Activated T-helper 1 cell treated with anti-CD3 and anti-CD28 coated beads, Interleukin-12 subunit alpha, Interleukin-12 subunit beta, Interleukin-2, Interleukin-4 antibody, amounts not matched to agents 30 ng/mL and 10 ng/mL and 1 ng/mL, durations not matched to agents 14 hours and 24 hours and 36 hours (primary cell): ENCODE data around the gene ACBD3. TPM values are rescaled to one million over a fixed set of nuclear protein-coding genes. Genes with fewer than 3 reads are reported as not detected.
A peak's percentile ranks its signal among the peaks of the same experiment; 100 is the strongest.
"Not testable (repeated sequence)": the region's sequence is repeated elsewhere in the genome, so short reads cannot be mapped to it uniquely, and the experiment has no call there.

Source experiments
- DNase-seq: peaks from one replicate; pipeline ENCODE4 v3.0.0; 2021; ENCODE audit warnings: low spot score
- H3K27ac Mint-ChIP-seq: one replicate; pipeline ENCODE4 v1.8.0; 2021; ENCODE audit warnings: mild to moderate bottlenecking, mixed read lengths
- H3K27me3 Mint-ChIP-seq: one replicate; pipeline ENCODE4 v1.8.0; 2022; ENCODE audit warnings: mild to moderate bottlenecking, moderate library complexity, mixed read lengths; ENCODE audit not compliant: insufficient read depth
- H3K36me3 Mint-ChIP-seq: one replicate; pipeline ENCODE4 v1.8.0; 2021; ENCODE audit warnings: low read depth, mixed read lengths
- H3K4me1 Mint-ChIP-seq: one replicate; pipeline ENCODE4 v1.8.0; 2021; ENCODE audit warnings: low read depth, mixed read lengths
- H3K4me3 Mint-ChIP-seq: one replicate; pipeline ENCODE4 v1.8.0; 2021; ENCODE audit warnings: mild to moderate bottlenecking, moderate library complexity, mixed read lengths
- H3K9me3 Mint-ChIP-seq: one replicate; pipeline ENCODE4 v1.8.0; 2021; ENCODE audit warnings: mixed read lengths
- intact Hi-C: fragments of 100-400 bp; cut with micrococcal nuclease; formaldehyde crosslinking; loops from one replicate; pipeline ENCODE4 v1.15.1; 2024
- total RNA-seq: library from RNA; stranded (reverse); gene quantifications from 2 replicates; pipeline ENCODE4 v1.2.3, GENCODE V29; 2022

ACBD3 gene
- total RNA-seq, 1 donor from 2014 or later = 23.6 TPM

DNA sequence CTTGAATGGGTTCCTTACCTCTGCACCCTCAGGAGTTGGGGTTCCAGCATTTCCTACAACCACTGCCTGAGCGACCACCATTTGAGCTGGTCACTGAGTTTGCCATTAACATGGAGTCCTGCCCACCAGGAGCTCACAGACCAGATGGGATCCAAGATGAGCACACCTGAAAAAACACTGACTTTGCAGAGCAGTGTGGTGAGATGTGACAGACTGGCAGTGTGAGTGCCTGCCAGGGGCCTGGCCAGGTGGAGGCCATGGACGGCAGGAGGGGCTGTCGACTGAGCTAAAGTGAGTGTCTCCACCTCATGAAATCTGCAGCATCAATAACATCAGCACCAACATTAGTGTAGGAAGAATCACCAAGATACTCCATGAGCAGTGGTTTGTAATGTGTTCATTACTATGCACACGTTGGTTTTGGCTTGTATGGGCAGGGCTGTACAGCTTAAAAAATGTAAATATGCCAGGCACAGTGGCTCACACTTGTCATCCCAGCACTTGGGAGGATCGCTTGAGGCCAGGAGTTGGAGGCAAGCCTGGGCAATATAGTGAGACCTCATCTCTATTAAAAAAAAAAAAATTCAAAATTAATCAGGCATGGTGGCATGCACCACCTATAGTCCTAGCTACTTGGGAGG lies 24.8 kb upstream of the ACBD3 start:
- no peak for DNase-seq
- H3K36me3 Mint-ChIP-seq = no peaks in the 10 kb centered on the region
- H3K9me3 Mint-ChIP-seq = no peaks in the 10 kb centered on the region
- no peak overlapping the region for H3K27ac Mint-ChIP-seq
- no peak overlapping the region for H3K4me3 Mint-ChIP-seq
- no peaks in the 10 kb centered on the region for H3K4me1 Mint-ChIP-seq
- intact Hi-C loops = no loop called here
- peaks cover 2% of the 10 kb centered on the region for H3K27me3 Mint-ChIP-seq

DNA sequence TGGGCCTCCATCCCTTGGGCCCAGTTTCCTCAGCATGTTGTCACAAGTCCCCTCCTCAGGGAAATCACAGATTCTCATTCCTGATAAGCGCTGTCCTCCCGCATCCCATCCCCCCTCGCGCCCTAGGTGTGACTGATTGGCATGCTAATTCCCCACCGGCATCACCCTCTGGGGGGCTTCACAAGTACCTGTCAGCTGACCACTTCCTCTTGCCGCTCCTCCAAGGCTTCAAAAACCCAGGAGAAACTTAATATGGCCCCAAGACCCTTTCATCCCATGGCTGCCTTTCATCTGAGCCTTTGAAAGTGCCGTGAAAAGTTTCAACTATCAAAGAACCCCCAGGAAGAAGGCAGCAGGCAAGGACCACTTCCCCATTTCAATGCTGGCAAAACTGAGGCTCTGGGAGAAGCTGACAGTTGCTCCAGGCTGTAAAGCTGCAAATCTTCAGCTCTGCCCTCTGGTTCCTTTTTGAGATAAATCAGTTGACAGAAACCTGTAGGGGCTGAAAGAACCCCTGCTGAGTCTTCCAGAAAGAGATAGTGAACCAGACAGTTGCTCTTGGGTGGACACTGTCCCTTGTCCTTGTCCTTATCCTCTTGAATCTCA lies 24.1 kb upstream of the ACBD3 start:
- intact Hi-C loops = no loop called here
- no peak for DNase-seq
- no peak overlapping the region for H3K27ac Mint-ChIP-seq
- no peak overlapping the region for H3K4me3 Mint-ChIP-seq
- no peaks in the 10 kb centered on the region for H3K4me1 Mint-ChIP-seq
- no peaks in the 10 kb centered on the region for H3K9me3 Mint-ChIP-seq
- peaks cover 2% of the 10 kb centered on the region for H3K27me3 Mint-ChIP-seq
- no peaks in the 10 kb centered on the region for H3K36me3 Mint-ChIP-seq

DNA sequence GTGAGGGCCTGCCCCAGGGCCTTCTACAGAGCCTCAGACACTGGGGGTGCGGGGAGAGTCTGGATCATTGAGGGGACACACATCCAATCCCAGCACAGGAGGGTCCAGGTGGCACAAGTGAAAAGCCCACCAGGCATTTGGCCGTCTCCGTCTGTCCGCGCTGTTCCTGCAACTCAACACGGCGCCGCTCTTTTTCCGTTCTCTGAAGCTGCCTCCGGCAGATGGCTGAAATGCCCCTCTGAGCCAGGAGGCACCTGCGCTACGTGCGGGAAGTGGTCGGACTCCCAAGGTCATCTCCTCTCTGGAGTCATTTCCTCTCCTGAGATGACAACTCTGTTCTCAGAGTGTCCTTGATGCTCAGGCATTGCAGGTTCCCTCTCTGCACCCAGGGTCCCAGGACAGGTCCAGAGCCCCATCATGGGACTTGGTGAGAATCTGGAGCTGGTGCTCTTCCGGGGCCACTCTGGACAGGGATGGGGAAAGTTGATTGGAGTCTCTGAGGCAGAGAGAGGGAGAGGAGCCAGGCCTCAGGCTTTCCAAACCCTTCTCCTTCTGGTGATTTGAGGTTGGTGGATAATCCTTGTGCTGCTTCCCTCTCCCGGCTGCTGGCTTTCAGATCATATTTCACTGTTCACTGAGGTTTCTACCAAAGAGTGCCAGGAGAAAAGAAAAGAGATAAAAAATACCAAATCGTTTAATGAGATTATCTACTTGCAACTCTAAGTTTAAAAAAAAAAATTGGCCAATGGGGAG lies 22.9 kb upstream of the ACBD3 start:
- H3K36me3 Mint-ChIP-seq = no peaks in the 10 kb centered on the region
- H3K4me3 Mint-ChIP-seq = no peak overlapping the region

DNA sequence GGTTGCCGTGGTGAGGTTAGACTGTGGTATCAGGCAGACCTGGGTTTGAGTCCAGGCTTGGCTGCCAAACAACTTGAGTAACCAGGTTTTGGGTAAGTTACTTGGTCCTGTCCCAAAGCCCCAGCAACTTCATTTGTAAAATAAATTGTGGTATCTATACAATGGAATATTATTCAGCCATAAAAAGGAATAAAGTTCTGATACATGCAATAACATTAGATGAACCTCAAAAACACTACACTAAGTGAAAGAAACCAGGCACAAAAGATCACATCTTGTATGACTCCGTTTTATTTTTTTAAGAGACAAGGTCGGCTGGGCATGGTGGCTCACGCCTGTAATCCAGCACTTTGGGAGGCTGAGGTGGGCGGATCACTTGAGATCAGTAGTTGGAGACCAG lies 20.5 kb upstream of the ACBD3 start:
- no peak for DNase-seq
- Mint-ChIP-seq H3K36me3 (no peaks in the 10 kb centered on the region), H3K4me1 (no peaks in the 10 kb centered on the region), H3K4me3 (no peak overlapping the region), H3K27me3 (peaks cover 7% of the 10 kb centered on the region), H3K9me3 (no peaks in the 10 kb centered on the region), H3K27ac (no peak overlapping the region)
- intact Hi-C loops = no loop called here

More for the DNA sequence above, 22.9 kb upstream of the ACBD3 start:
- H3K27me3 Mint-ChIP-seq = peaks cover 2% of the 10 kb centered on the region
- intact Hi-C loops = no loop called here
- H3K4me1 Mint-ChIP-seq = no peaks in the 10 kb centered on the region
- no peak overlapping the region for H3K27ac Mint-ChIP-seq
- H3K9me3 Mint-ChIP-seq = no peaks in the 10 kb centered on the region
- no peak for DNase-seq

DNA sequence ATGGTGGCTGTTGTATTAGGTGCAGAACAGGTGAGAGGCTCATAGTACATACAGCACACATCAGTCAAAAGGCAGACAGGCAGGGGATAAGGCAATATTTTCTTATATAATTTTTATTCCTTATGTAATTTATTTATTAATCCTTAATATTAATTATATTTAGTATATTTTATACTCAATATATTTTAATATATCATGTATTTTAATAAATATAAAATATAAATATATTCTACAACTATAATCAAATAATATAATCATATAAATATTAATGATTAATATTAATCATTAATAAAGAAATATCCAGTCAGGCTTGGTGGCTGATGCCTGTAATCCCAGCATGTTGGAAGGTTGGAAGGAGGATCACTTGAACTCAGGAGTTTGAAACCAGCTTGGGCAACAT lies 17.7 kb upstream of the ACBD3 start:
- DNase-seq = no peak
- Mint-ChIP-seq H3K4me1 (no peaks in the 10 kb centered on the region), H3K27ac (no peak overlapping the region), H3K4me3 (no peak overlapping the region), H3K36me3 (no peaks in the 10 kb centered on the region), H3K9me3 (no peaks in the 10 kb centered on the region), H3K27me3 (peaks cover 12% of the 10 kb centered on the region)
- intact Hi-C loops = no loop called here

DNA sequence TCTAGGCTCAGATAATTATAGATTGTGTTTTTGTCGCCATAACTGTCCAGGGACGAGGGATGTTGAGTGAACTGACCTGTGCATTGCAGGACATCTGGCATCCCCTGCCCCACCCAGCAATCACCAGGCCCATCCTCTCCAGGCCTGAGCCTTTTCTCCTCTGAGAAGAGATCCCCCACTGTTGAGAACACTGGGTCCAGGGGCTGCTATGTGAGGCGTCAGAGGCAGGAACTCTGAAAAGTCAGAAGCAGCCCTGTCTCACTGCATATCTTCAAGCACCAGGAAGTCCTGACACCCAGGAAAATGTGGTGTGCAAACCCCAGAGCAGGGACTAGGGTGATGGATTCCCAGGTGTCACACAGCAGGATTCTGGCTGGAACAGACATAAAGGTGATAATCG lies 17.1 kb upstream of the ACBD3 start:
- intact Hi-C loops = no loop called here
- no peak for DNase-seq
- H3K27me3 Mint-ChIP-seq = peaks cover 12% of the 10 kb centered on the region
- no peak overlapping the region for H3K27ac Mint-ChIP-seq
- H3K36me3 Mint-ChIP-seq = no peaks in the 10 kb centered on the region
- H3K4me1 Mint-ChIP-seq = no peaks in the 10 kb centered on the region
- H3K9me3 Mint-ChIP-seq = no peaks in the 10 kb centered on the region
- no peak overlapping the region for H3K4me3 Mint-ChIP-seq

DNA sequence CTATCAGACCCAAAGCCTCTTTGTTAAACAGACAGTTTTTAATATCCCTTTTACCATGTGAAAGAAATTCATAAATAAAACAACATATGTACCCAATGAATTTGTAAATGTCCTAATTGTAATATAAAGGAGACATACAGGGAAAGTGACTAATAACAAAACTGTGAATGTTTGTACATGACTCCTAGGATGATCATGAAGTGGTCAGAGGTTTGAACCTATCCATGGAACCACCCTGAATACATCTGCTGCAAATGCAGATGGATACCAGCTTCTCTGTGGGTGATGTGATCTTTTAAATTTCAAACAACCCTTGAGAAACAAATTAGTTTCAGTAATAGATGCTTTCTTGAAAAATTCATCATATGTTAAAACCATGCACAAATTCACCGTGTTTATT lies 16.7 kb upstream of the ACBD3 start:
- Mint-ChIP-seq H3K27me3 (peaks cover 12% of the 10 kb centered on the region), H3K9me3 (no peaks in the 10 kb centered on the region), H3K36me3 (no peaks in the 10 kb centered on the region), H3K4me3 (no peak overlapping the region), H3K4me1 (no peaks in the 10 kb centered on the region), H3K27ac (no peak overlapping the region)
- DNase-seq = no peak
- intact Hi-C loops = no loop called here

DNA sequence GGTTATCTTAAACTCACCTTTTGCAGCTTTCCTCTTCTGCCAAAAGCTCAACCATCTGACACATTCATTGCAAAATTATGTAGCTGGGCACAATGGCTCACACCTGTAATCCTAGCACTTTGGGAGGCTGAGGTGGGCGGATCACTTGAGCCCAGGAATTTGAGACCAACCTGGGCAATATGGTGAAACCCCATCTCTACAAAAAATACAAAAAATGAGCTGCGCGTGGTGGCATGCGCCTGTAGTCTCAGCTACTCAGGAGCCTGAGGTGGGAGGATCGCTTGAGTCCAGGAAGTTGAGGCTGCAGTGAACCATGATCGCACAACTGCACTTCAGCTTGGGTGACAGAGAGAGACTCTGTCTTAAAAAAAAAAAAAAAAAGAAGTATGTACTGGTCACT lies 16.1 kb upstream of the ACBD3 start:
- H3K4me3 Mint-ChIP-seq, DNase-seq, H3K27ac Mint-ChIP-seq, H3K36me3 Mint-ChIP-seq, H3K9me3 Mint-ChIP-seq, H3K4me1 Mint-ChIP-seq, intact Hi-C loops: not testable (repeated sequence)
- peaks cover 12% of the 10 kb centered on the region for H3K27me3 Mint-ChIP-seq

DNA sequence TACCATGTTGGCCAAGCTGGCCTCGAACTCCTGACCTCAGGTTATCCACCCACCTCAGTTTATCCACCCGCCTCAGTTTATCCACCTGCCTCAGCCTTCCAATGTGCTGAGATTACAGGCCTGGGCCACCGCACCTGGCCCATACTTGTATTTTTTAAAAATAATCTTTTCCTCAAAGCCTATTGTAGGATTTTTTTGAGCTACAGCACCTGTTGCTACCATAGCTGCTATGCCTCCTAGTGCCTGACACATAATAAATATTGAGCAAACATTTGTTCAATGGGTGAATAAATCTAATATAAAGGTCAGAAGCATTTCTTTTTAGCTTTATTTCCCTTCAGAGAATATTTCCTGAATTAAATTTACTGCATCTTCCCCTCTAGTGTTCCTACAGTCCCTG lies 15.7 kb upstream of the ACBD3 start:
- Mint-ChIP-seq H3K27ac (no peak overlapping the region), H3K36me3 (no peaks in the 10 kb centered on the region), H3K4me3 (no peak overlapping the region), H3K9me3 (no peaks in the 10 kb centered on the region), H3K4me1 (no peaks in the 10 kb centered on the region), H3K27me3 (peaks cover 12% of the 10 kb centered on the region)
- intact Hi-C loops = no loop called here
- DNase-seq = no peak

DNA sequence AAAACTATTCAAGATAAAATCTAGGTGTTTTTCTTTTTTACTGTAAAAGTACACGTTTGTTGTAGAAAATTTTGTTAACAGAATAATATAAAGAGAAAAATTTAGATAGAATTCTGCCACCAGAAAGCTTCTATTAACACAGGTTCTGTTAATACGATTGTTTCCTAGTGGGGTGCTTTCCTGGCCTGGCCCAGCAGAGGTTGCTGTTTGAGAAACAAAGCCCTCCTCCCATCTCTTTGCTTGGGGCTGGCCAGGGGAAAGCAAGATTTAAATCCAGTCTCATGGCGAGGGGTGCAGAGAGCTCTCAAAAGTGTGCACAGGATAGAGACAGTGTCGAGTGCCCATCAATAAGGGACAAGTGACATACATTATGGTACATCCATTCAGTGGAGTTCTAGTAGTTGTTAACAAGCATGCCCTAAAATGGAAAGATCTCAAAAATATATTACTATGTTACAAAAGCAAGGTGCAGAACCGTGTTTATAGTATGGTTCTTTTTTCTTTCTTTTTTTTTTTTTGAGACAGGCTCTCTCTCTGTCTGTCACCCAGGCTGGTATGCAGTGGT lies 14.6 kb upstream of the ACBD3 start:
- intact Hi-C loops = loop anchor here (1.0 kb wide), 1 partner anchor 132 kb away; no protein-coding TSS in a partner anchor
- H3K36me3 Mint-ChIP-seq = no peaks in the 10 kb centered on the region
- H3K27me3 Mint-ChIP-seq = peaks cover 12% of the 10 kb centered on the region
- no peak overlapping the region for H3K4me3 Mint-ChIP-seq
- no peaks in the 10 kb centered on the region for H3K9me3 Mint-ChIP-seq
- H3K27ac Mint-ChIP-seq = no peak overlapping the region
- no peak for DNase-seq
- H3K4me1 Mint-ChIP-seq = no peaks in the 10 kb centered on the region

DNA sequence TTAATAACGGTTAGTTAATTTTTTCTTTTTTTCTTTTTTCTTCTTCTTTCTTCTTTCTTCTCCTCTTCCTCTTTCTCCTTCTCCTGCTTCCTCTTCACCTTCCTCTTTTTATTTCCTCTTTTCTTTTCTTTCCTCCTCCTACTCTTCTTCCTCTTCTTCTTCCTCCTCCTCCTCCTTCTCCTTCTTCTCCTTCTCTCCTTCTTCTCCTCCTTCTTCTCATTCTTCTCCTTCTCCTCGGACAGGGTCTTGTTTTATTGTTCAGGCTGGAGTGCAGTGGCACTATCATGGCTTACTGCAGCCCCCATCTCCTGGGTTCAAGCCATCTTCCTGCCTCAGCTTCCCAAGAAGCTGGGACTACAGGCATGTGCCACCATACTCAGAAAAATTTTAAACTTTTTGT lies 13.4 kb upstream of the ACBD3 start:
- H3K27ac Mint-ChIP-seq = no peak overlapping the region
- no peaks in the 10 kb centered on the region for H3K9me3 Mint-ChIP-seq
- no peaks in the 10 kb centered on the region for H3K36me3 Mint-ChIP-seq
- peaks cover 12% of the 10 kb centered on the region for H3K27me3 Mint-ChIP-seq
- intact Hi-C loops = loop anchor here (5.0 kb wide), 1 partner anchor 723 kb away; no protein-coding TSS in a partner anchor
- no peak overlapping the region for H3K4me3 Mint-ChIP-seq
- no peaks in the 10 kb centered on the region for H3K4me1 Mint-ChIP-seq
- DNase-seq = no peak

DNA sequence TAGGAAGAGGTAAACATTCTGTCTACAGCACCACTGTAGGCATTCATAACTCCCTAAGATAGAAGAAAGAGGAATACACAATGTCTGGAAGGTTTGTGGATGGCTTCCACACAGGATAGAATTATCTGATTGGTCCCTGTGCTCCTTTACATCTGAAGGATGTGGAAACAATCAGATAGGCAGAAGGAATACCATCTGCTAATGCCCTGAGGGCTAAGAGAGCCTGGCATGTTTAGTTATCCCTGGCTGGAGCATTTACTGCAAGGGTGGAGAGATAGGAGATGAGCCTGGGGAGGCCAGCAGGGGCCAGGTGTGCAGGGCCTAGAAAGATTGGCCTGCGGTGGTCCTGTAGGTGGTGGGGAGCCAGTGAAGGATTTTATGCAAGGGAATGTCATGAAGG lies 8.6 kb upstream of the ACBD3 start:
- no peaks in the 10 kb centered on the region for H3K4me1 Mint-ChIP-seq
- no peak for DNase-seq
- H3K27me3 Mint-ChIP-seq = peaks cover 5% of the 10 kb centered on the region
- intact Hi-C loops = loop anchor here (5.0 kb wide), 1 partner anchor 718 kb away; no protein-coding TSS in a partner anchor
- no peak overlapping the region for H3K27ac Mint-ChIP-seq
- no peaks in the 10 kb centered on the region for H3K36me3 Mint-ChIP-seq
- no peak overlapping the region for H3K4me3 Mint-ChIP-seq
- H3K9me3 Mint-ChIP-seq = no peaks in the 10 kb centered on the region

DNA sequence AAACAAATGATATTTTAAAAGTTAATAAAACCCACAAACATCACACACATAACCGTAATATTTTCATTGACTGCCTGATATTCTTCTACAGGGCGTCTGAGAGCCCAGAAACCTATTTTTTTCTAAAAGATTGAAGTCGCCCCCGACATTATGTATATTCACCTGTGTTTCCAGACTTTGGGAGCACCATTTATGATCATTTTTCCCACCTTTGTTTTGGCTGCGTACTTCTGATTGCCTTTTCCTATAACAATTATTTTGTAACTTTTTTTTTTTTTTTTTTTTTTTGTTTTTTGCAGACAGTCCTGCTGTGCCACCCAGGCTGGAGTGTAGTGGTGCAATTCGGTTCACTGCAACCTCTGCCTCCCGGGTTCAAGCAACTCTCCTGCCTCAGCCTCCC lies 839 bp upstream of the ACBD3 start:
- Mint-ChIP-seq H3K27me3 (no peaks in the 10 kb centered on the region), H3K4me1 (peaks cover 25% of the 10 kb centered on the region), H3K36me3 (peaks cover 11% of the 10 kb centered on the region), H3K4me3 (peak overlapping the region; percentile 91), H3K27ac (no peak overlapping the region), H3K9me3 (no peaks in the 10 kb centered on the region)
- intact Hi-C loops = loop anchor here (2.0 kb wide), 1 partner anchor 219 kb away; no protein-coding TSS in a partner anchor
- no peak for DNase-seq
